ENCODE results near the gene ALOX12B. TPM values are rescaled to one million over a fixed set of nuclear protein-coding genes. Genes with fewer than 3 reads are reported as not detected.

Gene ALOX12B
- total RNA-seq, 1 donor from 2014 or later, result 1.7 TPM

- Mint-ChIP-seq H3K36me3 (ENCODE audit: low read depth, unreplicated experiment) (peaks cover 27% of the 10 kb centered on the region), H3K27ac (ENCODE audit: unreplicated experiment) (peak overlapping the region; percentile 79), H3K4me3 (ENCODE audit: unreplicated experiment) (peak overlapping the region; percentile 68), H3K4me1 (ENCODE audit: unreplicated experiment) (peaks cover 58% of the 10 kb centered on the region), H3K27me3 (ENCODE audit: unreplicated experiment) (peaks cover 55% of the 10 kb centered on the region), H3K9me3 (ENCODE audit: unreplicated experiment) (no peaks in the 10 kb centered on the region)
- TF ChIP-seq CTCF (IDR thresholded peaks at IDR 0.05; ENCODE audit: unreplicated experiment), result no peak
- DNase-seq (ENCODE audit: low spot score), result no peak
Observed at GRCh38 chr17:8124350-8125153, 37.0 kb upstream of the ALOX12B start.

DNA sequence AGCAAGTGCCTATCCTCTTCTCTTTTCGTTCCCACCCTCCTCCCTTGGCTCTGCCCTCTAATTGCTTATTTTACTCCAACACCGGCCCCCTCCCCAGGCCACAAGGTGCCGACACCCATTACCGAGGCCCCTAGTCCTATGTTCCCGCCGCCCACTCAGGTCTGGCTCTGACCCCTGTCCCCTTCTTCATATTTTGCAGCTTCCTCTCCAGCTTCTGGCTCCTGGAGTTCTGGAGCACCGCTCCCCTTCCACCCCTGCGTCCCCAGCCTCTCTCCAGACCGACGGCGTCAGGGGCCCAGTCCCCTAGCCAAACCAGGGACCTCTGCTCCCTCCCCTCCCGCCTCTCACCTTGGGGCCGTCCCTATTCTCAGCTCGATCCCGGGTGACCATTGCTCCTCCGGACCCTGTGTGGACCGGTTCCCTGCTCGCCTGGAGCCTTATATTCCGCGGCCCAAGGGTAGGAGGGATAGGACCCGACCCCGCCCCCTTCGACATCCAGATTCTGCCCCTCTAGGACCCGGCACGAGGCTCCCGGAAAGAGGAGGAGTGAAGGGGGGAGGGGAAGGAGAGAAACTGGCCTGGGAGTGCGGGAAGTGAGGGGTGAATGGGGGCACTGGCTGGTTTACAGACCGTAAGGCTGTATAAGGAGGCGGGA, 36.3 kb upstream of the ALOX12B start, which contains the start of gene HES7:
Gene HES7, minus strand, starts transcription at position 412 of the 655 bp plus-strand sequence. Its CDS starts 22 bp downstream, at position 390.
- peak within 1 kb of the TSS; percentile 68 for H3K4me3 Mint-ChIP-seq (ENCODE audit: unreplicated experiment)
- peaks cover 61% of the 10 kb centered on the region for H3K27me3 Mint-ChIP-seq (ENCODE audit: unreplicated experiment)
- H3K36me3 Mint-ChIP-seq (ENCODE audit: low read depth, unreplicated experiment), result peaks cover 31% of the 10 kb centered on the region
- no peaks in the 10 kb centered on the region for H3K9me3 Mint-ChIP-seq (ENCODE audit: unreplicated experiment)
- DNase-seq (ENCODE audit: low spot score), result no peak
- TF ChIP-seq CTCF (IDR thresholded peaks at IDR 0.05; ENCODE audit: unreplicated experiment), result no peak
- peaks cover 58% of the 10 kb centered on the region for H3K4me1 Mint-ChIP-seq (ENCODE audit: unreplicated experiment)
- H3K27ac Mint-ChIP-seq (ENCODE audit: unreplicated experiment), result peak within 1 kb of the TSS; percentile 79

DNA sequence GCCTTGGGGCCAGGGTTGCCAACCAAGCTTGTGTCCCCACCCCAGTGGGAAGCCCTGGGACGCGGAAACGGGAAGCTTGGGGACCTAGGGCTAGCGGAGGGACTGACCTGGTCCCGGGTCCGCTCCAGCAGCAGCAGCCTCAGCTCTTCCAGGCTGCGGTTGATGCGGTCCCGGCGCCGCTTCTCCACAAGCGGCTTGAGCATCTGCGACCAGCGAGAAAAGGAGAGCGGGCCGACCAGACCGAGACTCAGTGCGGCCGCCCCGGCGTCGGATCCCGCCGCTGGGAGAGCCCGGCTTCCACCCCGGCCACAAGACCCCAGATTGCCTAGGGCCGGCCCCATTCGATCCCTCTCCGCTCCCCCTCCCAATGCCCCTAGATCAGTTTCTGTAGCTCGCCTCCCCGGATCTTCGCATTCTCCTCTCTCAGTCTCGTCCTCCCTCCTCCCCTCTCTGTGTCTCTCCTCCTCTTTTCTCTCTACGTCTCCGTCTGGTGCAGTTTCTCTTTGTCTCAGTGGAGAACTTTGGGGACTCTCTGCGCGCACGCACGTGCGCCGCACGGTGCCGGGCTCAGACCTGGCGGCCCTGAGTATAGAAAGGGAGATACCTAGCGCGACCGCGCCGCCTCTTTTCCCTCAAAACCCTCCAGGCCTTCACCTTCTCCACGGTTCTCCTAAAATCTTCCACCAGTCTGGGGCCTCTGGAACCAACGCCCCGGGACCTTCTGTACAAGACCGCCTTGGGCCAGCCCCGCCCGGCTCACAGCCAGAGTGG, 35.6 kb upstream of the ALOX12B start:
- Mint-ChIP-seq H3K36me3 (ENCODE audit: low read depth, unreplicated experiment) (peaks cover 31% of the 10 kb centered on the region), H3K27me3 (ENCODE audit: unreplicated experiment) (peaks cover 62% of the 10 kb centered on the region), H3K4me3 (ENCODE audit: unreplicated experiment) (peak overlapping the region; percentile 87), H3K4me1 (ENCODE audit: unreplicated experiment) (peaks cover 63% of the 10 kb centered on the region), H3K9me3 (ENCODE audit: unreplicated experiment) (no peaks in the 10 kb centered on the region), H3K27ac (ENCODE audit: unreplicated experiment) (no peak overlapping the region)
- no peak for TF ChIP-seq CTCF (IDR thresholded peaks at IDR 0.05; ENCODE audit: unreplicated experiment)
- no peak for DNase-seq (ENCODE audit: low spot score)

DNA sequence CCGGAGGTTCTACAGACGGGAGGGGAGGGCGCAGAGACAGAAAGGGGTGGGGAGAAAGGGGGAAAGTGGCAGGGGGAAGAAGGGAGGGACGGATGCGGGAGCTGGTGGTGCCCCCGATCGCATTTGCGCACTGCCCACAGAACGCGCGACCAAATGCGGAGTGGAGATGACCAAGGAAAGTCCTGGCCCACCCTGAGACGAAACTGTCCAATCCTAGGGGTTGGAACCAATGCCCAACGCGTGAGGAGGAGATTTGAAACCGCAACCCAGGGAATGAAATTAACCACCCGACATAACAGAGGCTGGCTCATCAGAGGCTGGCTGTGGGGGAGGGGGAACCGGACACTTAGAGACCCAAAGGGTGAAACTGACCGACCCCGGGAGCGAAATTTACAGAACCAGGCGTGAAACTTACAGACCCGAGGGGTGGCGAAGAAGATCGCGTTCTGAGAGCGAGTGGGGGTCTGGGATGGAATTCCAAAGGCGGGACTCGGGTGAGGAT, 35.0 kb upstream of the ALOX12B start:
- no peak overlapping the region for H3K27ac Mint-ChIP-seq (ENCODE audit: unreplicated experiment)
- H3K27me3 Mint-ChIP-seq (ENCODE audit: unreplicated experiment), result peaks cover 62% of the 10 kb centered on the region
- peak overlapping the region; percentile 87 for H3K4me3 Mint-ChIP-seq (ENCODE audit: unreplicated experiment)
- H3K4me1 Mint-ChIP-seq (ENCODE audit: unreplicated experiment), result peaks cover 68% of the 10 kb centered on the region
- H3K9me3 Mint-ChIP-seq (ENCODE audit: unreplicated experiment), result no peaks in the 10 kb centered on the region
- no peak for TF ChIP-seq CTCF (IDR thresholded peaks at IDR 0.05; ENCODE audit: unreplicated experiment)
- H3K36me3 Mint-ChIP-seq (ENCODE audit: low read depth, unreplicated experiment), result peaks cover 31% of the 10 kb centered on the region
- no peak for DNase-seq (ENCODE audit: low spot score)

Data from endothelial cell (in vitro differentiated cells).